Left renal pelvis (tissue), 4 donors: ENCODE measurements around the gene PRDM16. TPM values are rescaled to one million over a fixed set of nuclear protein-coding genes. Genes with fewer than 3 reads are reported as not detected.

ENCODE experiments used
- DNase-seq, 4 donors: peaks; one replicate each; pipeline ENCODE4 v3.0.0-alpha.2; 2013; ENCODE audit warnings: low read depth in 4 of 4, low spot score in 3 of 4
- polyA plus RNA-seq, 4 donors: library from polyadenylated mRNA; unstranded; fragments of 120-200 nt; gene quantifications; one replicate each; pipeline ENCODE4 v1.2.1, GENCODE V29; 2013; ENCODE audit not compliant: insufficient read length in 4 of 4

PRDM16 gene
- polyA plus RNA-seq, 4 donors = 1.1 to 11.1 (median 6.8) TPM

DNA sequence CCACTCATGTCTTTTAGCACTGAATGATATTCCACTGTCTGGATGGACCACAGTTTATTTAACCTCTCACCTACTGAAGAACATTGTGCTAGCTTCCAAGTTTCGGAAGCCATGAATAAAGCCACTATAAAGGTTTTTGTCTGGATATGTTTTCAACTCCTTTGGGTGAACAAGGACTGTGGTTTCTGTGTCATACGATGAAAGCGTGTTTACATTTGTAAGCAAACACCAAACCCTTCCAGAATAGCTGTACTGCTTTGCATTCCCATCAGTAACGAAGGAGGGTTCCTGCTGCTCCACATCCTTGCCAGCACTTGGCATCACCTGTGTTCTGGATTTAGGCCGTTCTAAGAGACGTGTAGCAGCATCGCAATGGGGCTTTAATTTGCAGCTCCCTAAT lies 374.8 kb downstream of the PRDM16 start:
- no peak for DNase-seq

- no peak for DNase-seq
Observed at GRCh38 chr1:3444298-3444697, 375.3 kb downstream of the PRDM16 start.

GRCh38 chr1:3444736-3445135 lies 375.7 kb downstream of the PRDM16 start:
- DNase-seq = no peak

DNA sequence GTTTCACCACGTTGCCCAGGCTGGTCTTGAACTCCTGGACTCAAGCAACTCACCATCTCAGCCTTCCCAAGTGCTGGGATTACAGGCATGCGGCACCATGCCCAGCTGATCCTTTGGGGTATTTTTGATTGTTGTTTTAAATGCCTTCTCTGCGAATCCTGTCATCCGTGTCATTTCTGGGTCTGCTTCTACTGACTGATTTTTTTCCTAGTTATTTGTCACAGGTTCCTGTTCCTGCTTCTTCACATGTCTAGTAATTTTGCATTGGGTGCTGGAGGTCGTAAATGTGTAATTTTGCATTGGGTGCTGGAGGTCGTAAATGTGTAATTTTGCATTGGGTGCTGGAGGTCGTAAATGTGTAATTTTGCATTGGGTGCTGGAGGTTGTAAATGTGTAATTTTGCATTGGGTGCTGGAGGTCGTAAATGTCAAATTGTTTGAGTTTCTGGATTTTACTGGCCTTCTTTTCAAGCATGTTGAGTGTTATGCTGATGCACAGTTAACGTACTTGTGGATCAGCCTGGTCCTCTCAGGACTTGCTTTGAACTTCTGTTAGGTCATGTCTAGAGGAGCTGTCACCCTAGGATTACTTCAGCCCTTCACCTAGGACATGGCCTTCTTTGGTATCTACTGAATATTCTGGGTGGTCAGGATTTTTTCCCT lies 381.3 kb downstream of the PRDM16 start:
- DNase-seq = no peak

DNA sequence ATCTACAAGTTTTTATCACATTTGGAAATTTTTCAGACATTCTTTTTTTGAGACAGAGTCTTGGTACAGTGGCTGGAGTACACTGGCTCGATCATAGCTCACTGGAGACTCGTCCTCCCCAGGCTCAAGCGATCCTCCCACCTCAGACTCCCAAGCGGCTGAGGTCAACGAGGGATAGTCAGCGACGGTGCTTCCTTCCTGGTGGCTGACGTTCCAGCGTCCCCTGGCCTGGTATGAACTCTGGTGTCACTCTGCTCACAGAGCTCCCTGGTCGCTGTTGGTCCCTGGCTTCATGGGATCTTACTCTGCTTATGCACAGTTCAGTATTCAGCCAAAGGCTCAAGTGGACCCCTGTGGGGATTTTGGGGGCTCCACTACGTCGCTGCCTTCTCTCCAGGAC lies 382.0 kb downstream of the PRDM16 start:
- no peak for DNase-seq

DNA sequence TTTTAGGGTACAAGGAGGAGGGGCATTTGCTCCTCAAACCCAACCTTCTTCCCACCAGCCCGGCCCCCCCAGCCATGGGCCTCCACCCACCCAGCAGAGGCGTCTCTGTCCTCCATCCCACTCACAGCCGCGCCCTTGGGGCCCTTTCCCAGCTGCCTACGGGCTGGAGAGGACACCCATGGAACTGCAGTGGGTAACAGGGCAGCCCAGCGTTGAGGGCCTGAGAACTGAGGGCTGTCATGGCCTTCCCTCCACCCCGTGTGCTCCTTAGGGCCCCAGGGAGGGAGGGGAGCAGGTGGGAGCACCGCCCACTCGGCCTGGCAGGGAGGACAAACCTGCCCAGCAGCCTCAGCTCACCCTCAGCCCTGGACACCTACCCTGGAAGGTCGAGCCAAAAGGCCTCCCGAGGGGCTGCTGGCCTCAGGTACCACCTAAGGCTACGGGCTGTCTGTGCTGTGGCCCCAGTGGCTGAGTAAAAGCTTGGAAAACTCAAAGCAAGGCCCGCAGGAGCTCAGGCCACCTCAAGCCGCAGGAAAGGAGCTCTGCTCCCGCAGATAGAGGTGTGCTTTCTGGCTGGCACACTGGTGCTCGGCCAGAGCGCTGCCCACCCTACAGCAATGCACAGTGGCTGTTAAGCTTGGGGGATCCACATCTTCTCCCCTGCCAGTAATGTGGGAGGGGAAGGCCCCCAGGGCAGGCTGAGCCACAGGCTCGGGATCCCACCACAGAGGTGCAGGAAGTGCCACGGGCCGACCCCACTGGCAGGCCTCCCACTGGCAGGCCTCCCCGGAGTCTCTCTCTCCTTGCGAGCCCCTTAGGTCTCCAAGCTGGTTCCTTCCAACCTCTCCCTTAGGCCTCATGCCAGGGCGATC lies 383.2 kb downstream of the PRDM16 start:
- no peak for DNase-seq

- DNase-seq = no peak
Observed at GRCh38 chr1:3452866-3453175, 383.8 kb downstream of the PRDM16 start.

- DNase-seq = no peak
Observed at GRCh38 chr1:3453203-3453761, 384.3 kb downstream of the PRDM16 start.

- DNase-seq = no peak
Observed at GRCh38 chr1:3453891-3454810, 385.1 kb downstream of the PRDM16 start, which contains the start of gene ARHGEF16. ARHGEF16 (plus strand) TSS chr1:3454665; CDS start chr1:3463085, 8,420 bp downstream.

GRCh38 chr1:3454811-3455618 lies 386.0 kb downstream of the PRDM16 start:
- no peak for DNase-seq

- no peak for DNase-seq
Observed at GRCh38 chr1:3455670-3456448, 386.9 kb downstream of the PRDM16 start.

DNA sequence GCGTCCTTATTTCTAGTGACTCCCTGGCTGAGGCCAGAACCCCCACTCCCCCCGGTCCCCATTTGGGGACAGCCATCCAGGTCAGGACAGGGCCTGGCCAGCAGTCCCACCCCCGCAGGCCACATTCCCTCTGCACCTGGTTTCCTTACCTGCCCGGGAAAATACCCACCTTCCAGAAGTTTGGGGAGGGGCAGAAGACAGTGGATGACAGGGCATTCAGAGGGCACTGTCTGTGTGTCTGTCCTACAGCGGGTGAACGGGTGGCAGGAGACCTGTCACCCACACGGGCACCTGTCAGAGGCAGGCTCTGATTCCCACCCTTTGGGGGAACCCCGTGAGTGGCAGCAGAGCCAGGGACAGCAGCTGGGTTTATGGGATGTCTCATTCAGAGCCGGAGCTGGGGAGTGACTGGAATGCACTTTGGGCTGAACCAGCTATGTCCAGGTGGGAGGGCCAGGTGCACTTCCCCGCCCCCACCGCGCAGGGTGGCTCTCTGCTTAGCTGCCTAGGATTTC lies 387.5 kb downstream of the PRDM16 start:
- DNase-seq = no peak

DNA sequence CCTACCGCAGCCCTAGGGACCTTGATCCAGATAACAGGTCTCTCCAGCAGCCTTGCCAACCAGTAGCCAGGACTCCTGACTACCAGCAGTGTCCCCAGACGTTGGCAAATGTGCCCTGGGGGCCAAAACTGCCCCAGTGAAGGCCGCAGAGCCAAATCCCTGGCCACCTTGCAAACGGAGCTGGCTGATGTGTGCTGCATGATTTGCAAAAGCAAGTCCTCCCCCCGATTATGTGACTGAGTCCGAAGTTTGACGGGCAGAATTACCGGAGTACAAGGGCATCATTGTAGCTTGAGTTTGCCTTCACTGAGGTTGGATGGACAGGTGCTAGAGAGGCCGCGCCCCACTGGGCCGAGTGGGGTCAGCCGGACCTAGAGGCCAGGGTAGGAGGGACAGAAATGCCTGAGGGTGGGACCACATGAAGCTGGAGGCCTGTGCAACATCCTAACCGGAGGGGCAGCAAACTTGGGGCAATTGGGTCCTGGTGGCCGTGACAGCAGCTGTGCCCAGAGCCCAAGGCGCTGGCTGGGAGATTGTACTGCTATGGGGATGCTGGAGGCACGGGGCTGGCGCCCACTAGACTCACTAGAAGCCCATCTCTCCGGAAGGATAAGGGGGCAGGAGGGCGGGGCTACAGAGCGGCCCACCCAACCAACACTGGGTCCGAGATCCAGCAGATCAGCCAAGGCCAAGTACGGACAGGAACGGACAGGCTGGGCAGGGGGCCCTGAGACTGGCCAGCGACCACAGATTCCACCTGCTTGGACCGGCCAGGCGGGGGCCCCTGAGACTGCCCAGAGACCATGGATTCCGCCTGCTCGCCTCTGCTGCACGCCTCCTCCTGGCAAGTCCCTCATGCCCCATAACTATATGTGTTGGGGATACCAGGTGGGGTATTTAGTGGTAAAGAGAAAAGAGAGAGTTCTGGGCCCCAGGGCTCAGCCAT lies 388.2 kb downstream of the PRDM16 start:
- DNase-seq = no peak

GRCh38 chr1:3457910-3458883 lies 389.2 kb downstream of the PRDM16 start:
- DNase-seq = no peak

DNA sequence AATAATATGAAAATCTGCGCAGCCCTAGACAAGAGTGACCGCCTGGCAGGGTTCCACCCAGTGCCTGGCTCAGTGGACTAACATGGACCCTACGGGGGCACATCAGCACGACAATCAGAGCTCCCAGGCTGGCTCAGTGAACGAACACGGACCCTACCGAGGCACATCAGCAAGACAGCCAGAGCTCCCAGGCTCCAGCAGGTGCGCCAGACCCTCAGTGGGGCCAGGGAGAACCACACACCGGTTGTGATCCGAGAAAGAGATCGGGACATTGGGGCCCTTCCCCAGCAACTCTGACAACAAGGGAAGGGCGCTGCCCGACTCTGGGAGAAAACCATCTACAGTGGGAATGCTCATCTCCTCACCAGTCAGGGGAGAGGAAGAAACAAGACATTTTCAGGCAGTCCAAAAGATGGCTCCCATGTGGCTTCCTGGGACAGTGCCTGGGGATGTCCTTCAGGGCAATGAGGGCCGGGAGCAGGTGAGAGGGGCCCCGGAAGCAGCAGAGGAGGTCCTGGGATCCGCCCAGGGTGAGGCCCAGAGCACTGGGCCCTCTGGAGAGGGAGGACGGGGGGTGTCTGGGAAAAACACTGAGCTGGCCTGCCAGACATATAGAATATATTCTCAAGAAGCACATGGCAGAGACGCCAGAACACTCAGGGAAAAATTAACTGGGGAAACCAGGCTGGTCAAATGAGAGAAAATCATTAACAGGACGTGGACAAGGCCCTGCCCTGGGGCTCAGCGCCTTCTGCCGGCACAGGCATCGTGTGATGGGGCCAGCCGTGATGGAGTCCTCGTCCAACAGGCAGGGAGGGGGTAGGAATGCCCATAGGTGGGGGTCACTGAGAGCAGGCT lies 390.3 kb downstream of the PRDM16 start:
- DNase-seq = no peak
